HG02938 (cell line): Measurements from ENCODE around the gene CYCS.

Experiments used
- ATAC-seq: cut with Tn5 transposase; IDR thresholded peaks from one replicate; pipeline ENCODE4 v1.9.1; 2021; ENCODE audit warnings: mild to moderate bottlenecking, moderate library complexity; ENCODE audit not compliant: unreplicated experiment

CYCS gene

GRCh38 chr7:25075459-25075858, 49.6 kb downstream of the CYCS start:
- no peak for ATAC-seq

GRCh38 chr7:25073451-25073850, 51.6 kb downstream of the CYCS start:
- ATAC-seq = no peak
